H1 (cell line): Measurements from ENCODE around the gene FAT1. TPM values are rescaled to one million over a fixed set of nuclear protein-coding genes. Genes with fewer than 3 reads are reported as not detected.

Source experiments
- CTCF ChIA-PET: fragments of 300-600 bp; sonication (Branson Sonifier 250); formaldehyde crosslinking; loops from one replicate; lab custom pipeline; 2021; ENCODE audit not compliant: partially characterized antibody; lab: Charles Lee
- POLR2A ChIA-PET: fragments of 300-600 bp; sonication (Branson Sonifier 250); formaldehyde crosslinking; loops from one replicate; lab custom pipeline; 2021; ENCODE audit warnings: inconsistent platforms; ENCODE audit not compliant: partially characterized antibody; lab: Charles Lee
- DNase-seq, 2 experiments: peaks; one replicate each; pipeline versions ENCODE4 v3.0.0 to v3.0.0-alpha.2; 2010 to 2022; ENCODE audit warnings: low spot score in 2 of 2, low read depth in 1 of 2, mixed read lengths in 1 of 2
- FAIRE-seq: peaks from 2 replicates; lab custom pipeline; 2011; peaks lifted over from hg19 to GRCh38; lab: Jason Lieb, UNC
- H2AFZ ChIP-seq: 2 replicates; pipeline ENCODE4 v1.8.1; 2012; ENCODE audit warnings: low read length, inconsistent platforms
- H2AK5ac ChIP-seq: 2 replicates; pipeline ENCODE4 v1.6.1; 2013; ENCODE audit warnings: low read depth, low read length
- H2BK120ac ChIP-seq: replicated peaks from 2 replicates; pipeline ENCODE3; 2013; ENCODE audit warnings: low read depth, low read length, inconsistent platforms
- H2BK12ac ChIP-seq: 2 replicates; pipeline ENCODE4 v1.6.1; 2013; ENCODE audit warnings: low read depth, low read length
- H2BK15ac ChIP-seq: 2 replicates; pipeline ENCODE4 v1.6.1; 2013; ENCODE audit warnings: low read length
- H2BK20ac ChIP-seq: 2 replicates; pipeline ENCODE4 v1.6.1; 2013; ENCODE audit warnings: low read length
- H2BK5ac ChIP-seq: 2 replicates; pipeline ENCODE4 v1.6.1; 2013; ENCODE audit warnings: low read depth, low read length
- H3K14ac ChIP-seq: 2 replicates; pipeline ENCODE4 v1.6.1; 2013; ENCODE audit warnings: inconsistent platforms; ENCODE audit not compliant: insufficient read length
- H3K18ac ChIP-seq: 2 replicates; pipeline ENCODE4 v1.6.1; 2013; ENCODE audit warnings: low read length; ENCODE audit errors: extremely low read depth
- H3K23ac ChIP-seq: 2 replicates; pipeline ENCODE4 v1.6.1; 2013; ENCODE audit warnings: inconsistent platforms; ENCODE audit not compliant: insufficient read length
- H3K23me2 ChIP-seq: 2 replicates; pipeline ENCODE4 v1.6.1; 2013; ENCODE audit warnings: low read depth, low read length
- H3K27ac ChIP-seq: 2 replicates; pipeline ENCODE4 v1.6.1; 2011; ENCODE audit warnings: low read depth, low read length, inconsistent platforms
- H3K27me3 ChIP-seq, 4 experiments: replicated peaks in 1 of 4; 1 replicate in 1 of 4; 2 replicates in 3 of 4; pipeline versions ENCODE4 v1.6.1 to v1.8.1; 2011 to 2013; ENCODE audit warnings: low read length in 3 of 4, mild to moderate bottlenecking in 3 of 4, inconsistent platforms in 2 of 4, mixed read lengths in 2 of 4, moderate library complexity in 1 of 4; ENCODE audit not compliant: control insufficient read depth in 3 of 4, insufficient read depth in 3 of 4; ENCODE audit errors: extremely low read depth in 1 of 4
- H3K36me3 ChIP-seq, 4 experiments: 2 replicates each; pipeline versions ENCODE4 v1.6.1 to v1.8.1; 2011 to 2013; ENCODE audit warnings: mild to moderate bottlenecking in 4 of 4, low read length in 3 of 4, moderate library complexity in 2 of 4, control low read depth in 1 of 4, inconsistent platforms in 1 of 4; ENCODE audit not compliant: insufficient read depth in 4 of 4, control insufficient read depth in 2 of 4
- H3K4ac ChIP-seq: replicated peaks from 2 replicates; pipeline ENCODE3; 2013; ENCODE audit warnings: low read length, low read depth, mixed read lengths, inconsistent platforms; ENCODE audit not compliant: insufficient read length
- H3K4me1 ChIP-seq, 4 experiments: replicated peaks in 1 of 4; 1 replicate in 1 of 4; 2 replicates in 3 of 4; pipeline versions ENCODE4 v1.6.1 to v1.8.1; 2011 to 2013; ENCODE audit warnings: low read length in 3 of 4, inconsistent platforms in 2 of 4, mixed read lengths in 1 of 4; ENCODE audit not compliant: insufficient read depth in 4 of 4, control insufficient read depth in 3 of 4
- H3K4me2 ChIP-seq, 2 experiments: 2 replicates each; pipeline versions ENCODE4 v1.6.1 to v1.8.1; 2011 to 2013; ENCODE audit warnings: low read depth in 2 of 2, low read length in 2 of 2, control low read depth in 1 of 2, inconsistent platforms in 1 of 2, mild to moderate bottlenecking in 1 of 2; ENCODE audit not compliant: insufficient read depth in 1 of 2
- H3K4me3 ChIP-seq, 4 experiments: fragments of 200-600, 300-600 bp in 1 of 4; sonication (generic), shearing (Covaris generic), sonication (Bioruptor Twin) in 1 of 4; 2 replicates each; pipeline versions ENCODE4 v1.5.1 to v1.8.1; 2011 to 2016; ENCODE audit warnings: low read length in 4 of 4, low read depth in 3 of 4, control low read depth in 2 of 4, inconsistent platforms in 2 of 4, mild to moderate bottlenecking in 2 of 4, mixed read lengths in 1 of 4, moderate library complexity in 1 of 4; ENCODE audit not compliant: insufficient read depth in 2 of 4; ENCODE audit errors: extremely low read depth in 1 of 4
- H3K56ac ChIP-seq: replicated peaks from 2 replicates; pipeline ENCODE3; 2013; ENCODE audit warnings: low read depth, mild to moderate bottlenecking, mixed read lengths, low read length, inconsistent platforms; ENCODE audit not compliant: insufficient read length
- H3K79me1 ChIP-seq: 2 replicates; pipeline ENCODE4 v1.6.1; 2013; ENCODE audit warnings: low read depth, low read length, control low read depth
- H3K79me2 ChIP-seq, 2 experiments: 2 replicates each; pipeline versions ENCODE4 v1.6.1 to v1.8.1; 2012 to 2013; ENCODE audit warnings: low read length in 2 of 2, mild to moderate bottlenecking in 2 of 2, inconsistent platforms in 1 of 2; ENCODE audit not compliant: insufficient read depth in 2 of 2, control insufficient read depth in 1 of 2
- H3K9ac ChIP-seq, 4 experiments: replicated peaks in 1 of 4; 1 replicate in 1 of 4; 2 replicates in 3 of 4; pipeline versions ENCODE4 v1.6.1 to v1.8.1; 2011 to 2013; ENCODE audit warnings: low read depth in 3 of 4, low read length in 3 of 4, control low read depth in 2 of 4, mild to moderate bottlenecking in 2 of 4, moderate library complexity in 2 of 4, inconsistent platforms in 1 of 4; ENCODE audit errors: extremely low read depth in 1 of 4
- H3K9me3 ChIP-seq, 2 experiments: 2 replicates each; pipeline versions ENCODE4 v1.6.1 to v1.8.1; 2012 to 2013; ENCODE audit warnings: mild to moderate bottlenecking in 2 of 2, moderate library complexity in 2 of 2, control low read depth in 1 of 2, inconsistent platforms in 1 of 2, low read depth in 1 of 2, low read length in 1 of 2, mixed read lengths in 1 of 2; ENCODE audit not compliant: insufficient read depth in 2 of 2
- H4K20me1 ChIP-seq, 2 experiments: replicated peaks in 1 of 2; 2 replicates each; pipeline versions ENCODE3 to v1.8.1; 2011 to 2013; ENCODE audit warnings: inconsistent platforms in 2 of 2, low read length in 2 of 2, mild to moderate bottlenecking in 1 of 2; ENCODE audit not compliant: insufficient read depth in 2 of 2, control insufficient read depth in 1 of 2
- H4K5ac ChIP-seq: 2 replicates; pipeline ENCODE4 v1.6.1; 2013; ENCODE audit warnings: low read length, low read depth, mixed read lengths, inconsistent platforms; ENCODE audit not compliant: insufficient read length
- H4K8ac ChIP-seq: 2 replicates; pipeline ENCODE4 v1.8.0; 2013; ENCODE audit warnings: mild to moderate bottlenecking, moderate library complexity, low read length, inconsistent platforms; ENCODE audit not compliant: insufficient read depth; ENCODE audit errors: extremely low read depth
- H4K91ac ChIP-seq: replicated peaks from 2 replicates; pipeline ENCODE3; 2013; ENCODE audit warnings: low read length, mixed read lengths, inconsistent platforms; ENCODE audit not compliant: insufficient read length
- BACH1 ChIP-seq: IDR thresholded peaks from 2 replicates; pipeline ENCODE4 v1.6.1; 2012; ENCODE audit warnings: low read length, improper control_type of control experiment
- BCL11A ChIP-seq, 2 experiments: IDR thresholded peaks; one replicate each; pipeline ENCODE4 v1.6.1; 2011; ENCODE audit warnings: low read depth in 2 of 2, low read length in 2 of 2, mild to moderate bottlenecking in 2 of 2
- CBX5 ChIP-seq: fragments of 300-800, 300-1000 bp; sonication (generic); IDR thresholded peaks from 2 replicates; pipeline ENCODE4 v1.7.1; 2016; ENCODE audit warnings: antibody characterized with exemption, low read length, low read depth
- EP300 ChIP-seq, 2 experiments: IDR thresholded peaks; 1 replicate in 1 of 2; 2 replicates in 1 of 2; pipeline ENCODE4 v1.6.1; 2011 to 2012; ENCODE audit warnings: low read depth in 2 of 2, low read length in 2 of 2, mild to moderate bottlenecking in 2 of 2, borderline replicate concordance in 1 of 2, inconsistent platforms in 1 of 2, moderate library complexity in 1 of 2
- GABPA ChIP-seq: IDR thresholded peaks from 2 replicates; pipeline ENCODE4 v1.6.1; 2011; ENCODE audit warnings: mild to moderate bottlenecking, low read length, moderate library complexity, borderline replicate concordance; ENCODE audit not compliant: insufficient read depth
- HDAC2 ChIP-seq, 2 experiments: fragments of 300-600 bp in 1 of 2; sonication (generic) in 1 of 2; IDR thresholded peaks; 2 replicates each; pipeline ENCODE4 v1.6.1; 2011 to 2012; ENCODE audit warnings: low read depth in 2 of 2, low read length in 2 of 2, mild to moderate bottlenecking in 2 of 2, moderate library complexity in 2 of 2, borderline replicate concordance in 1 of 2, inconsistent platforms in 1 of 2
- KDM4A ChIP-seq: IDR thresholded peaks from one replicate; pipeline ENCODE4 v1.7.1; 2012; ENCODE audit warnings: low read depth, mild to moderate bottlenecking, moderate library complexity, low read length, inconsistent platforms; ENCODE audit not compliant: severe bottlenecking
- RXRA ChIP-seq: IDR thresholded peaks from 2 replicates; pipeline ENCODE4 v1.6.1; 2011; ENCODE audit warnings: low read depth, mild to moderate bottlenecking, low read length, moderate library complexity; ENCODE audit not compliant: insufficient read depth
- SIRT6 ChIP-seq: IDR thresholded peaks from one replicate; pipeline ENCODE4 v1.7.1; 2012; ENCODE audit warnings: low read length, inconsistent platforms
- WGBS, 2 experiments: shearing (Covaris generic) in 1 of 2; methylation state at CpG; one replicate each; pipeline versions ENCODE4 v1.1.6 to v1.1.7; 2013 to 2015; ENCODE audit warnings: low lambda C conversion rate in 2 of 2, mixed read lengths in 2 of 2, inconsistent platforms in 1 of 2, low coverage in 1 of 2, missing lambda C conversion rate in 1 of 2; ENCODE audit not compliant: insufficient replicate concordance in 2 of 2, insufficient coverage in 1 of 2, insufficient read length in 1 of 2; ENCODE audit errors: extremely low coverage in 1 of 2, missing lambda C conversion rate in 1 of 2; 5-methylcytosine and 5-hydroxymethylcytosine counted together
- polyA plus RNA-seq, 7 experiments: library from polyadenylated mRNA; depleted of rRNA in 3 of 7; stranded (reverse) in 5 of 7; unstranded in 2 of 7; fragments of >200 nt in 5 of 7; fragments of 200-250 nt in 2 of 7; gene quantifications; 1 replicate in 5 of 7; 2 replicates in 1 of 7; 4 replicates in 1 of 7; pipeline versions ENCODE4 v1.2.1 to v1.2.3, GENCODE V29; 2011 to 2013; ENCODE audit warnings: missing spikeins in 2 of 7, mixed read lengths in 2 of 7
- total RNA-seq: library from RNA; stranded (reverse); fragmentation: NEBNext Ultra II Directional; extraction: Animal tissue kit (Norgen Biotek cat#: 25700); gene quantifications from 2 replicates; pipeline ENCODE4 v1.2.1, GENCODE V29; 2021
- TF ChIP-seq, protein P1 (sequence below): IDR thresholded peaks from 2 replicates; pipeline ENCODE4 v1.6.1; 2012; ENCODE audit warnings: low read length, inconsistent platforms
- TF ChIP-seq, protein P2 (sequence below): IDR thresholded peaks from 2 replicates; pipeline ENCODE4 v1.6.1; 2011; ENCODE audit warnings: low read depth, mild to moderate bottlenecking, low read length; ENCODE audit not compliant: insufficient read depth

FAT1 gene
- total and polyA plus RNA-seq, 2 of the 8 experiments (the other 6 are each of a cell fraction or from before 2014, with no cell fraction given), result 94.4 to 137 TPM

DNA sequence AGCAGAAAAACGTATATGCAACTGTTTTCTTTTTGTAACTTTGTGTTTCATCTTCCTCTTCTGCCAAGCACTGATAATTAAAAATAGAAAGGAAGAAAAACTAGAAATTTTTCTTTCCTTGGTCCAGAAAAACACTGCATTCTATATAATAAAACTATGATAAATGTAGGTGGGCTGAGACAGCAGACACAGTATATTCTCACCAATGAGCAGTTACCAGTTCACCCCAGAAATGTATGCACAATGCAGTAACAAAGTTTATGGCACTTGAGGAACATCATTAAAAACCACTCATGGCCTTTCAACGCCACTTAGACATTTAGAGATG, 79.4 kb downstream of the FAT1 start:
- Histone ChIP-seq H4K20me1 (peaks cover 0 to 1% of the 10 kb centered on the region in 2 experiments), H3K23me2 (no peaks in the 10 kb centered on the region), H3K18ac (no peak overlapping the region), H3K9me3 (no peaks in the 10 kb centered on the region), H3K23ac (no peak overlapping the region), H2BK15ac (no peak overlapping the region), H3K27ac (no peak overlapping the region), H2AFZ (no peak overlapping the region), H3K14ac (no peak overlapping the region), H3K27me3 (no peaks in the 10 kb centered on the region), H3K9ac (no peak overlapping the region), H2BK20ac (no peak overlapping the region), H3K79me1 (peaks cover 8% of the 10 kb centered on the region; the same call in 1 of the 2 replicates), H3K4ac (no peak overlapping the region), H3K4me3 (no peak overlapping the region), H3K4me1 (peaks cover 0 to 5% (median 1%) of the 10 kb centered on the region in 4 experiments; a peak in 5 of 7 replicates), H3K79me2 (peaks cover 0 to 22% of the 10 kb centered on the region in 2 experiments; a peak in 1 of 4 replicates), H2AK5ac (no peak overlapping the region), H4K5ac (no peak overlapping the region), H2BK5ac (no peak overlapping the region), H3K56ac (no peak overlapping the region), H4K91ac (no peak overlapping the region), H3K4me2 (no peak overlapping the region), H2BK12ac (no peak overlapping the region), H4K8ac (no peak overlapping the region), H2BK120ac (no peak overlapping the region), H3K36me3 (peaks cover 0 to 13% (median 0%) of the 10 kb centered on the region in 4 experiments; a peak in 2 of 8 replicates)
- ChIA-PET POLR2A (no interaction called here), CTCF (interaction anchor here (0.9 kb wide), 1 partner anchor 46 kb away, joined by 3 read pairs; no protein-coding TSS in a partner anchor)
- FAIRE-seq (no peak), DNase-seq (no peak)
- WGBS, 2 experiments, result 89% methylated on average over 2 of the region's 2 CpGs; no CpG with 5 or more reads in 1 of the 2 experiments
- no peak for TF ChIP-seq EP300 (IDR thresholded peaks at IDR 0.05; ENCODE audit: borderline replicate concordance in 1 of 2, low read depth in 2 of 2, low read length in 2 of 2)
- TF ChIP-seq SIRT6, result no peak
- no peak for TF ChIP-seq GABPA
- TF ChIP-seq, protein P1, sequence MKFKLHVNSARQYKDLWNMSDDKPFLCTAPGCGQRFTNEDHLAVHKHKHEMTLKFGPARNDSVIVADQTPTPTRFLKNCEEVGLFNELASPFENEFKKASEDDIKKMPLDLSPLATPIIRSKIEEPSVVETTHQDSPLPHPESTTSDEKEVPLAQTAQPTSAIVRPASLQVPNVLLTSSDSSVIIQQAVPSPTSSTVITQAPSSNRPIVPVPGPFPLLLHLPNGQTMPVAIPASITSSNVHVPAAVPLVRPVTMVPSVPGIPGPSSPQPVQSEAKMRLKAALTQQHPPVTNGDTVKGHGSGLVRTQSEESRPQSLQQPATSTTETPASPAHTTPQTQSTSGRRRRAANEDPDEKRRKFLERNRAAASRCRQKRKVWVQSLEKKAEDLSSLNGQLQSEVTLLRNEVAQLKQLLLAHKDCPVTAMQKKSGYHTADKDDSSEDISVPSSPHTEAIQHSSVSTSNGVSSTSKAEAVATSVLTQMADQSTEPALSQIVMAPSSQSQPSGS, result no peak
- no peak for TF ChIP-seq HDAC2 (IDR thresholded peaks at IDR 0.05; ENCODE audit: borderline replicate concordance in 1 of 2, low read depth in 2 of 2, low read length in 2 of 2)
- no peak for TF ChIP-seq BCL11A (IDR thresholded peaks at IDR 0.05; ENCODE audit: low read depth in 2 of 2, low read length in 2 of 2)
- TF ChIP-seq CBX5, result no peak
- TF ChIP-seq KDM4A, result no peak
- TF ChIP-seq BACH1, result no peak
- TF ChIP-seq, protein P2, sequence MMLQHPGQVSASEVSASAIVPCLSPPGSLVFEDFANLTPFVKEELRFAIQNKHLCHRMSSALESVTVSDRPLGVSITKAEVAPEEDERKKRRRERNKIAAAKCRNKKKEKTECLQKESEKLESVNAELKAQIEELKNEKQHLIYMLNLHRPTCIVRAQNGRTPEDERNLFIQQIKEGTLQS, result no peak
- no peak for TF ChIP-seq RXRA
